GM19395 (cell line): ENCODE measurements around the gene CCDC154.
"Not testable (repeated sequence)": the region's sequence is repeated elsewhere in the genome, so short reads cannot be mapped to it uniquely, and the experiment has no call there.

ENCODE experiments used
- ATAC-seq: cut with Tn5 transposase; IDR thresholded peaks from one replicate; pipeline ENCODE4 v1.9.1; 2021; ENCODE audit warnings: mild to moderate bottlenecking, moderate library complexity; ENCODE audit not compliant: unreplicated experiment

Gene CCDC154

DNA sequence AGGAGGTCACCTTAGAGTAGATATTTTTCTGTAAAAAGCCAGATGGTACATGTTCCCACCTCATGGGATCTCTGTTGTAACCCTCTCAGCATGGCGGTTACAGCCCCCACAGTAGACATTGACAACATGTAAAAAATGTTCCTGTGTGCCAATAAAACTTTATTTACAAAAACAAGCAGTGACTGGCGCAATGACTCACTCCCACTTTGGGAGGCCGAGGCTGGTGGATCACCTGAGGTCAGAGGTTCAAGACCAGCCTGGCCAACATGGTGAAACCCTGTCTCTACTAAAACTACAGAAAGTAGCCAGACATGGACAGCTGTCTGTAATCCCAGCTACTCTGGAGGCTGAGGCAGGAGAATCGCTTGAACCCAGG, 4.7 kb downstream of the CCDC154 start:
- not testable (repeated sequence) for ATAC-seq

DNA sequence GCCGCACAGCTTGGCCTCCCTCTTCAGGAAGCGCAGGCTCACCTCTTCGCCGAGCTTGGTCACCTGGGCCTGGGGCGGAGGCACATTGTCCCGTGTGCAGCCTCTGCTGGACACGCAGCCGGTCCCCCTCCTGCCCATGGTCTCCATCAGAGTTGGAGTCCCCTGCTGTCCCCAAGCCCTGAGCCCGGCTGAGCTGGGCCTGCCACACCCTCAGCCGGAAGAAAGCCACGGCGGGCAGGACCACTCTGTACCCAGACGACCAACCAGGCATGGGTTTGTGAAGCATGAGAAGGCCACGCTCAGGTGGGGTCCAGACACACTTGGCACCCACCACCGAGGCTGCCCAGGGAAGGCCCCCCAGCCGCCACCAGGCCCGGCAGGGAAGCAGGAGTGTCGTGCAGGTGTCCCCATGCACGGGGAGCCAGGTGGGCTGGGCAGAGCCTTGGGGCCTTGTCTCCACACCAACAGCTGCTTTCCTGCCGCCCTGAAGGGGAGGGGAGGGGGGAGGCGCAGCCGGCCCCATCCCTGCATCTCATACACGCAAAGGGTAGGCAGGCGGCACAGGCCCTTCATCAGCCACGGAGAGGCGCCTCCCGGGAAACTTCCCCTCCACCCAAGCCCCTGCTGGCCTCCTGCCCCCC, 5.2 kb downstream of the CCDC154 start:
- no peak for ATAC-seq

DNA sequence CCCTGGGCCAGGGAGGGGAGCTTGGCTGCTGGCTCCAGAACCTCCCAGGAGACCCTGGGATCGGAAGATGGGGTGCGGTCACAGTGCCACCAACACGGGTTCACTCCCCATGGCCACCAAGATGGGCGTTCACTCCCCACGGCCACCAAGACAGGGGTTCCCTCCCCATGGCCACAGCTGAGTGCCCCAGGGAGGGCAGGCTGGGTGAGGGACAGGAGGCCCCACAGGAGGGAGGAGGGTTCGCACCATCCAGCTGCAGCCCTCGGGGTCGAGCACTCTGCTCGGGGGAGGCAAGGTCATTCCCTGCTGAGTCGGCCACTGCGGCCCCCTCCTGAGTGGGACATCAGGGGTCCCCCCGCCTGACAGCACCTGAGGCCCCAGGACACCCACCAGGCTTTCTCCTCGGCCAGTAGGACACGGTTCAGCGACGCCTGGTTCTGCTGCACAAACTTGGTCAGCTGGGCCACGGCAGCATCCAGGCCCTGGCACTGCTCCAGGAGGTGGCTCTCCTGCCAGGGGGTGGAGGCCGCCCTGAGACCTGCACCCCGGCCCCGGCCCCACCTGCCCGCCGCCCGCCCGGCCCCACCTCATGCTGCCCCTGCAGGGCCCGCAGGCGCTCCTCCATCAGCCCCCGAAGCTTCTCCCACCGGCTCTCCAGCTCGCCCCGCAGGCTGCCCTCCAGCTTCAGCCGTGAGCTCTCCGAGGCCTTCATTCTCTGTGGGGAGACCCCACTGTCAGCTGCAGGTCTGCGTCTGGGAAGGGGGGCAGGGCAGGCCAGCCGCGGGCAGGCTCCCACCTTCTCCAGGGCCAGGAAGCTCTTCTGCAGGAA, 5.9 kb downstream of the CCDC154 start:
- no peak for ATAC-seq

DNA sequence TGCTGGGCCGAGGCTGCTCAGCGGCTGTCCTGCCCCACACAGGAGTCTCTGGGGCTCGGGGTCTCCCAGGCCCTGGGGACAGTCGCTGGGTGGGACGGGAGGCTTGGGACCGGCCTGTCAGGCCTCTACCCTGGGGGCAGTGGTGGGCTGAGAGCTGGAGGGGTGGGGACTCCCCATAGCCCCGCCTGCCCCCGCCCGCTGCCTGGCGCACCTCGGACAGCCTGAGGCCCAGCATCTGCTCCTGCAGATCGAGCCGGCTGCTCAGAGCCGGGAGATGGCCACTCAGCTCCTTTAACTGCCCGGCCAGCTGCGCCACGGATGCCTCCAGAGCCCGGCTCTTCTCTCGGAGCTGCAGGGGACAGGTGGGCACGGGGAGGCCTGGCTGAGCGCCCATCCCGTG, 6.8 kb downstream of the CCDC154 start:
- ATAC-seq = no peak

DNA sequence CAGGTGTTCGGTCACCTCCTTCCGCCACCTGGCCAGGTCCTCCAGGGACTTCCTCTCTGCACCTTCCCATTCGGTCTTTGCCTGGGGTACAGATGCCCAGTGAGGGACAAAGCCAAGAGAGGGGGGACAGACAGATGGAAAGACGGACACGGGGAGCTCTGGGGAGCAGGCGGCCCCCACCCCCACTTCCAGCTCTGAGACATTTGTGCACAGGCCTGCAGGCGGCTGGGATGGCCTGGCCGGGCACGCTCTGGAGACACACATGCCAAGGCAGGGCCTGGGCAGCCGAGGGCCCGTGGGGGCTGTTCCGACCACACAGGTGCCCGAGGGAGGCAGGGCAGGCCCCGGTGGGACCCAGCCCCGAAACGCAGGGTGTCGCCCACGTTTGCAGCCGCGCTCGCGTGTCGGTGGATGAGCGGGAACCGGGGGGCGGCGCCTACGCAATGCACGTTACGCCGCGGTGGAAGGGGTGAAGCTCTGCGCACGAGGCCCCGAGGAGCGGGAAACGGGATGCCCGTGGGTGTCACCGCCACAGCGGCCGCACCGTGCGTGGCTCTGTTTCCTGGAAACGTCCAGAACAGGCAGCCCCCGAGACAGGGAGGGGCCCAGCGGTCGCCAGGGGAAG, 7.5 kb downstream of the CCDC154 start:
- no peak for ATAC-seq

DNA sequence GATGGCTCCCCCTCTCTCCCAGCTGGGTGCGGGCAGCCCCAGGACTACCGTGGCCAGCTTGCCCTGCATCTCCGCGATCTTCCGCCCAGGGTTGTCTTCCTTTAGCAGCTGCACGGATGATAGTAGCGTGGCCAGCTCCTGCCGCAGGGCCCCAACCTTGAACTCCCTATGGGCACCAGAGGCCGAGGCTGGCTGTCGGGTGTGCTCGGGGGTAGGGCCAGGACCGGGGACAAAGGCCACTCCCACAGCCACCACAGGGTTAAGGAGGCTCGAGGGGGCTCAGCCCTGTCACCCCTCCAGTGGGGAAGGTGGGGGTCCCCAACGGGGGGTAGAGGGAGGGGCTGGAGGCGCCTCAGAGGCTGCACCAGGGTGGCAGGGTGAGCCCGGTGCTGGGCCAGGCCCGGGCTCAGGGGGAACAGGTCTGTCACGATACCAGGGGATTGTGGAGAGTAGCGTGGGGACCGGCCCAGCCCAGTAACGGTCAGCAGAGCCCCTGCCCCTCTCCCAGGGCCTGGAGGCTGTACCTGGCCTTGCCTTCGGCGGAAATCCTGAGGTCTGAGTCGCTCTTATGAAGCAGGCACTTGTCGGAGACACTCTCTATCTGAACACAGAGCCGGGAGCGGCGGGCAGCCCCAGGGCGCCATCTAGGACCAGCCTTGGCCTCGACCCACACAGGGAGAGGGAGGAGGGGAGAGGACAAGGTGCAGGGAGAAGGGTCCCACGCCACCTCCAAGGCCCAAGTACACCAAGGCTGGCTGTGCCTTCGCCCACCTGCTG, 8.2 kb downstream of the CCDC154 start:
- no peak for ATAC-seq

DNA sequence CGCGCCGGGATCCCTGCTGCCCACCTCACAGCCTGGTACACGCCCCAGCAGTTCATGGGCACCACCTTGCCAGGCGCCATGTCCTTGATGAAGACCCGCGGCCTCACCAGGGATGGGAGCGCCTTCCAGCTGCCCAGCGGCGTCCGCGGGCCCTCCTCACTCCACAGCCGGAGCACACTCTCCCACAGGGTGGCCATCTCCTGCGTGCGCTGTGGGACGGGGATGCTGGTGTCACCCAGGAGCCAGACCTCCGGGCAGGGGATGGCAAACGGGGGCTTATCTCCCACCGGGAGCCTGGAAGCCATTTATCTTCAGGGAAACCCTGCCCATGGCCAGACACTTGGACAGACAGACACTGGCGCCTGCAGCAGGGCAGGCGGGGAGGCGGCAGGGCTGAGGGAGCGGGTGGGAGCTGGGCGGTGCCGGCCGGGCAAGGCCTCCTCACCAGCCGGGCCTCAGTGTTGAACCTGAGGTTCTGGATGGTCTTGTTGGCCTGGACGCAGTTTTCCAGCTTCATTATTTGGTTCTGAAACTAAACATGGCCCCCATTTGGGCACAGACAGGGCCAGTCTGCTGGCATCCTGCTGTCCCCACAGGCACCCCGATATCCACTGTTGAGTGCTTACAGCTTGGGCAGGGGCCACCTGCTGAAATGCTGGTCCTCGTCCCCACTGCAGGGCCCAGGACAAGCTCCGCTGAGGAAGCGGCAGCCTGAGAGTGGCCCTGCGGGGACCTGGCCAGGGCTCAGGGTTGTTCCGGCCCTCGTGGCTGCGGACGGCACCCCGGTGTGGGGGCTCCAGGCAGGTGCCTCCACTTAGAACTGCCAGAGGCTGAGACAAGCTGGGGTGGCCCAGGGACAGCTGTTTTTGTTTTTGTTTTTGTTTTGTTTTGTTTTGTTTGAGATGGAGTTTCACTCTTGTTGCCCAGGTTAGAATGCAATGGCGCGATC, 9.4 kb downstream of the CCDC154 start:
- ATAC-seq = no peak

DNA sequence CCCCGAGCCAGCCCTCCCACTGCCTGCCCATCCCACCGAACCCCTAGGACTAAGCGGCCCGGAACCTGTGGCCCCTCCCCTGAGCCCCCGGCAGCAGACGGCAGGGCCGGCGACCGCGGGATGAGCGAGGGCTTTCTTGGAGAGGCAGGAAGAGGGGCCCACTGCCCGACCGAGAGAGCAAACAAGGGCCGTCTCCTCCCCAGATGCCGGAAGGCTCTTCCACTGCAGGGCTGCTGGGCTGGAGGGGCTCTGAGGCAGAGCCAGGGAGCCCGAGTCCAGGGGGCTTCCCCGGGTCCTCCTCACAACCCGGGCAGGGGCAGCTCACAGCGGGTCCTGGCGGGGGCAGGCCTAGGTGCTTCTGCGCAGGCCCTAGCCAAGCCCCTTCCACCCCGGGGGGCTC, 10.6 kb downstream of the CCDC154 start:
- no peak for ATAC-seq

DNA sequence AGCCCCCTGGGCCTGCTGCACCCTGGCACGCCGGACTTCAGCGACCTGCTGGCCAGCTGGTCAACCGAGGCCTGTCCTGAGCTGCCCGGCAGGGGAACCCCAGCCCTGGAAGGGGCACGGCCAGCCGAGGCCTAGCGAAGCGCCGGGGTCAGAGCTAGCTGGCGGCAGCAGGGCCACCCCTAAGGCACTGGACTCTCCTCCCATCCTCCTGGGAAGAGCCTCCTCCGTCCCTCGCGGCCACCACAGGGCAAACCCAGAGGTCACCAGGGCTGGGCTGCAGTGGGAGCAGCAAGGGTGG, 11.1 kb downstream of the CCDC154 start:
- ATAC-seq = no peak

DNA sequence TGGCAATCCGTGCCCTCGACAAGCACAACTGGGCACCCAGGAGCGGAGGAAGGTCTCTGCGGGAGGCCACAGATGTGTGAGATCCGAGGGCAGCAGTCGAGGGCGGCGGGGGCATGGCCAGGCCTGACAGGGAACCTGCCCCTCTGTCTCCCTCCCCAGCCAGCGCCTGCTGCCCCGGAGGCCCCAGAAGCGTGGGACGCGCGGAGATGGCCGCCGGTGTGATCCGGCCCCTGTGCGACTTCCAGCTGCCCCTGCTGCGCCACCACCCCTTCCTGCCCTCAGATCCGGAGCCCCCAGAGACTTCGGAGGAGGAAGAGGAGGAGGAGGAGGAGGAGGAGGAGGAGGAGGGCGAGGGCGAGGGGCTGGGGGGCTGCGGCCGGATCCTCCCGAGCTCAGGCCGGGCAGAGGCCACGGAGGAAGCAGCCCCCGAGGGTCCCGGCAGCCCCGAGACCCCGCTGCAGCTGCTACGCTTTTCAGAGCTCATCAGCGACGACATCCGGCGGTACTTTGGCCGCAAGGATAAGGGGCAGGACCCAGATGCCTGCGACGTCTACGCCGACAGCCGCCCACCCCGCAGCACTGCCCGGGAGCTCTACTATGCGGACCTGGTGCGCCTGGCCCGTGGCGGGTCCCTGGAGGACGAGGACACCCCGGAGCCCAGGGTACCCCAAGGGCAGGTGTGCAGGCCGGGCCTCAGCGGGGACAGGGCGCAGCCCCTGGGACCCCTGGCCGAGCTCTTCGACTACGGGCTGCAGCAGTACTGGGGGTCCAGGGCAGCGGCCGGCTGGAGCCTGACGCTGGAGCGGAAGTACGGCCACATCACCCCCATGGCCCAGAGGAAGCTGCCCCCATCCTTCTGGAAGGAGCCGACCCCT, 11.7 kb downstream of the CCDC154 start:
- no peak for ATAC-seq

DNA sequence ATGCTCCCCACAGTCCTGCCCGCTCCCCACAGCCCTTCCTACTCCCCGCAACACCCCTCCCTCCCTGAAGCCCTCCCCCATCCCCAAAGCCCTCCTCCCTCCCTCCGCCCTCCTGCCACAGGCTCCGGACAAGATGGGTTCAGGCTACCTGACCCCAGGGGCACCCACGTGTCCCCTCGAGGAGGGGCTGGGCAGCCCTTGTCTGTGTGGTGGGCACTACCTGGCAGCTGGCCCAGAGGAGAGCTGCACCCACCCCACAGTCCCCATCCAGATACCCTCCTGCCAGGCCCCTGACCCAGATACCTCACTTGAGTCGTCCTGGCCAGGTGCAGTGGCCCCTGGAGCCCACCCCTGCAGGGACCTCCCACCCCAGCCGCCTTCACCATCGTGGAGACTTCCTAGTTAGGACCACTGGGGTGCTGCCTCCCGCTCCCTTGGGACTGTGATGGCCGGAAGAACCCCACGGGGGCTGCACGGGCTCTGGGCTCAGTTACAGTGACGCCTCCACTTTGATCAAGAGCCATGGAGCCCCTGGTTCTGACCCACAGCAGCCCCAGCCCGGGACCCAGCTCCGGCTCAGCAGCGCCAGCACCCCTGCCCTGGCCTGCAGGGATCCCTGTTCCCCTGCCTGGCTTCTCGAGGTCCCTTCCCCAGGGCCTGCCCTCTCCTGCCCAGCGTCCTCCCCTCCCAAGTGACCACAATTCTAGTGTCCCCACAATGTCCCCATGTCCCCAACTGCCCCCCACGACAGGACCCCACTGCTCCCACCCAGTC, 12.7 kb downstream of the CCDC154 start:
- no peak for ATAC-seq

DNA sequence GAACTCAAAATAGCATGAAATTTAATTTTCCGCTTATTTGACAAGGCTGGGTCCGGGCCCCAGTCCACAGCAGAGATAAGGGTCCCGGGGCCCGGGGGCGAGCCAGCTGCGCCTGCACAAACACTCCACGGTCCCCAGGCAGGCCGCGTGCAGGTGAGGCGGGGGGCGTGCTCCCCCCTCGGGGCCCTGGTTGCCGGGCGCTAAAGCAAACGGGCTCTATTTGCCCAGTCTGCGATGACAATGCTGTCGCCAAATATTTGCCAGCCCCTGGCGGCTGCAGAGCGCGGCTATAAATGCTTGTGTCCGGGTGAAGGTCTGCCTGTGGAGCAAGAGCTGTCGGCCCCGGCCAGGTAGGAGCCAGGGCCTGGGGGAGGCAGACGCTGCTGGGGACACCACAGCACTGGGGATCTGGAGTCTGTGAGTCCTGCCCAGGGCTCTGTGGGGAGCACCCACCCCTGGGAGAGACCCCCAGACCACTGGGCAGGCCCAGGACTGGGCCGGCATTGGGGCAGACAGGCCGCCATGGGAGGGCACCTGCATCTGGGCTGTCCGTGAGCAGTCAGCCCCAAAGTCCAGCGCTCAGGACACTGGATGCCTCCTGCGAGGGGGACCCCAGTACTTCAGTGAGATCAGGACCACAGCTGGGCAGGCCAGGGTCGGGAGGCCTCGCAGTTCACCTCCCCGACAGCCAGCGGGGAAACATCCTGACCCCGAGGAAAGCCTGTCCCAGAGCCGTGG, 13.4 kb downstream of the CCDC154 start, which contains the start of gene PERCC1:
PERCC1 (plus strand) TSS at position 320 of the 738 bp plus-strand sequence. CDS start 1,516 bp downstream, outside the sequence.
- no peak for ATAC-seq

DNA sequence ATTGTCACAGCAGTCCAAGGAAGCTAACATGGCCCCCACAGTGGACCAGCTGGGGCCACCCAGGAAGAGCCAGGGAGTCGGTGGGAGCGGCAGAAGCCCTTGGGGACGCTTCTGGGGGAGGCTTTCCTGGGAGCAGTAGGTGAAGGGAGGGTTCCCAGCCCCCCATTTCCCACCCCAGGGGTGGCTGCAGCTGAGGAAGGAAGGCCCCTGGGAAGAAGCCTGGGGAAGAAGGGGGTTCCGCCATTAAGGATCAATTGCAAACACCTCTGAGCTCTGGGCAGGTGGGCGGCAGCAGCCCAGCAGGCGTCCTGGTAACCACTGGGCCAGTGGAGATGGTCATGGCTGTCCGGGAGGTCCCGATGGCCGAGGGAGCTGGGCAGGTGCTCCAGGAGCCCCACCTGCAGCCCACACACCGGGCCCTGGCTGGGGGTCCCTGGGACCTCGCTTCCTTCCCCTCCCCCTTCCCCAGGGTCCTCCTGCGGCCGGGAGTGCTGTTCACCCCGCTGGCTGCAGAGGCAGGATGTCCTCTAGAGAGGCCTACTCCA, 14.1 kb downstream of the CCDC154 start:
- ATAC-seq = no peak

DNA sequence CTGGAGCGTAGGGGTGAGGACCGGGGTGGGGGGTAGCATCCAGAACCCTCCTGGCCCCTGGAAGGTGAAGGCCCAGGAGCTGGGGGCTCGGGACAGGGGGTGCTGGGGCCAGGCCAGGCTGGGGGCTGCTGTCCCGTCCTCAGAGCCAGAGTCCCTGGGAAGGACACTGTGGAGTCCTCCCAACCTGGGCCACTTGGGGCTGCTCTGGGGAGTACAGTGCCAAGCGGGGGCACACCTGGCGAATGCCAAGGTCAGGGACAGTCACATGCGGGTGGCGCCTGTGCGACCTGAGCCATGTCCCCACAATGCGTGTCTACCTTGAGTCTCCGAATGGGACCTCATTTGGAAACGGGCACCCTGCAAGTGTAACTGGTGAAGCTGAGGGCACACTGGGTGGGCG, 14.7 kb downstream of the CCDC154 start:
- ATAC-seq = no peak

DNA sequence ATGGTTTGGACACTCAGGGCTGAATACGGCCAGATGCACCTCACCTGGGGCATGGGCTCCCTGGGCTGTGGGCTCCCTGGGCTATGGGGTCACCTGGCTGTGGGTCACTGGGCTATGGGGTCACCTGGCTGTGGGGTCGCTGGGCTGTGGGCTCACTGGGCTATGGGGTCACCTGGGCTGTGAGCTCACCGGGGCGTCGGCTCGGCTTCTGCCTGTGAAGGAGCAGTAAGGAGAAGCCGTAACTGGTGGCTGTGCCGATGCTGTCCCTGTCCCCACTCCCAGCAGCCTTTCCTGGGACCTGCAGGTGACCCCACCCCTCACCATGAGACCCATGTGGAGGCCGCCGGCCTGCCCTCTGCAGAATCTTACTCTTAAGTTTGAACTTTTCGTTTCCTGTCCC, 15.3 kb downstream of the CCDC154 start:
- ATAC-seq = no peak

DNA sequence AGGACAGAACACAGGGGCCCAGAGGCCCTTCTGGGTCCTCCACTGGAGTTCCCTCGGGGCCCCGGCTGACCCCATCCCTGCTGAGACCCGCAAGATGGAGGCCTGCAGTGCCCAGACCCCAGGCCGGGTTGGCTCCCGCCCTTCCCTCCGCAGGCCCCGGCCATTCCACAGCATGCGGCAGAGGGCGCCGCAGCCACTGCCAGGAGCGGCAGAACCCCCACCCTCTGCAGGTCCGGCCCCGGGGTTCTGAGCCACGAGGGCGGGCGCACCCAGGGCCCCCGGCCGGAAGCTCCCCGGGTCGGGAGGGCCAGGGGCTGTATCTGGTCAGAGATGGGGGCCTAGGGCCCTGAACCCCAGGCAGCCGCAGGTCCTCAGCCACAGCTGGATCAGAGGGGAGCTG, 15.8 kb downstream of the CCDC154 start:
- no peak for ATAC-seq
